Measurements from ENCODE around the gene EPS8L2.
"Not testable (repeated sequence)": the region's sequence is repeated elsewhere in the genome, so short reads cannot be mapped to it uniquely, and the experiment has no call there.

EPS8L2 gene

GRCh38 chr11:690244-690643 is 15.8 kb upstream of the EPS8L2 start:
- DNase-seq (ENCODE audit: low read depth in 3 of 3) = not testable (repeated sequence)

GRCh38 chr11:690738-691633 is 15.0 kb upstream of the EPS8L2 start:
- DNase-seq (ENCODE audit: low read depth in 3 of 3) = no peak

- no peak for DNase-seq (ENCODE audit: low read depth in 3 of 3)
These were observed 14.1 kb upstream of the EPS8L2 start for GRCh38 chr11:691710-692590.

- no peak for DNase-seq (ENCODE audit: low read depth in 3 of 3)
These were observed 13.1 kb upstream of the EPS8L2 start for GRCh38 chr11:692824-693414.

GRCh38 chr11:693415-693831 is 12.6 kb upstream of the EPS8L2 start:
- DNase-seq (ENCODE audit: low read depth in 3 of 3) = no peak

GRCh38 chr11:693887-694562 is 12.0 kb upstream of the EPS8L2 start:
- DNase-seq (ENCODE audit: low read depth in 3 of 3) = no peak

GRCh38 chr11:694563-695287 is 11.3 kb upstream of the EPS8L2 start, which contains the start of gene DEAF1:
Gene DEAF1, minus strand, starts transcription at chr11:695222. Its CDS starts 175 bp downstream, at chr11:695047.
- peak; percentile 98 to 100 (median 99) for DNase-seq (ENCODE audit: low read depth in 3 of 3)

- no peak for DNase-seq (ENCODE audit: low read depth in 3 of 3)
These were observed 10.8 kb upstream of the EPS8L2 start for GRCh38 chr11:695288-695537.

- peak; percentile 98 for DNase-seq (ENCODE audit: low read depth in 3 of 3)
These were observed 10.3 kb upstream of the EPS8L2 start, which contains the start of gene TMEM80 for GRCh38 chr11:695538-696248. Gene TMEM80, plus strand, starts transcription at chr11:695816. Its CDS starts 12 bp downstream, at chr11:695828.

- no peak for DNase-seq (ENCODE audit: low read depth in 3 of 3)
These were observed 9.0 kb upstream of the EPS8L2 start for GRCh38 chr11:696955-697491.

- DNase-seq (ENCODE audit: low read depth in 3 of 3) = no peak
These were observed 8.2 kb upstream of the EPS8L2 start for GRCh38 chr11:697811-698311.

GRCh38 chr11:698493-699115 is 7.4 kb upstream of the EPS8L2 start:
- no peak for DNase-seq (ENCODE audit: low read depth in 3 of 3)

GRCh38 chr11:699116-699508 is 6.9 kb upstream of the EPS8L2 start:
- no peak for DNase-seq (ENCODE audit: low read depth in 3 of 3)

- DNase-seq (ENCODE audit: low read depth in 3 of 3) = no peak
These were observed 6.3 kb upstream of the EPS8L2 start for GRCh38 chr11:699753-700152.

GRCh38 chr11:701741-702461 is 4.1 kb upstream of the EPS8L2 start:
- DNase-seq (ENCODE audit: low read depth in 3 of 3) = no peak

- no peak for DNase-seq (ENCODE audit: low read depth in 3 of 3)
These were observed 3.3 kb upstream of the EPS8L2 start for GRCh38 chr11:702462-703461.

- no peak for DNase-seq (ENCODE audit: low read depth in 3 of 3)
These were observed 2.5 kb upstream of the EPS8L2 start for GRCh38 chr11:703506-703905.

Measured in stimulated activated CD4-positive, alpha-beta T cell treated with anti-CD3 and anti-CD28 coated beads, TNF-alpha, amount 100 ng/mL, for 48 hours (primary cell).